HepG2 (cell line): ENCODE data around the gene RHBDL3. TPM values are rescaled to one million over a fixed set of nuclear protein-coding genes. Genes with fewer than 3 reads are reported as not detected.

ENCODE experiments used
- CCDC6 ChIP-seq: sonication (generic); formaldehyde crosslinking; IDR thresholded peaks from 2 replicates; pipeline ENCODE4 v1.8.1; 2022; ENCODE audit warnings: mild to moderate bottlenecking, missing genetic modification reagents, moderate library complexity
- CTCF ChIP-seq: sonication (generic); formaldehyde crosslinking; IDR thresholded peaks from 2 replicates; pipeline ENCODE4 v1.5.0; 2020; ENCODE audit warnings: mild to moderate bottlenecking, missing genetic modification reagents, moderate library complexity
- FLYWCH1 ChIP-seq: sonication (generic); formaldehyde crosslinking; IDR thresholded peaks from 2 replicates; pipeline ENCODE4 v1.8.1; 2023; ENCODE audit warnings: mild to moderate bottlenecking, missing genetic modification reagents
- GPBP1L1 ChIP-seq: sonication (generic); formaldehyde crosslinking; IDR thresholded peaks from 2 replicates; pipeline ENCODE4 v1.5.0; 2020; ENCODE audit warnings: mild to moderate bottlenecking, missing genetic modification reagents
- IRX3 ChIP-seq: sonication (generic); formaldehyde crosslinking; IDR thresholded peaks from 2 replicates; pipeline ENCODE4 v1.8.1; 2023; ENCODE audit warnings: mild to moderate bottlenecking, low read depth, missing genetic modification reagents, borderline replicate concordance
- NFAT5 ChIP-seq: sonication (generic); formaldehyde crosslinking; IDR thresholded peaks from 2 replicates; pipeline ENCODE4 v1.4.0; 2020; ENCODE audit warnings: missing genetic modification reagents
- POLR2AphosphoS2 ChIP-seq: IDR thresholded peaks from 2 replicates; pipeline ENCODE4 v1.6.1; 2011; ENCODE audit warnings: low read depth, low read length, improper control_type of control experiment
- RERE ChIP-seq: IDR thresholded peaks from 2 replicates; pipeline ENCODE4 v1.6.1; 2016; ENCODE audit warnings: low read depth, missing genetic modification reagents, missing compliant biosample characterization
- SKIL ChIP-seq: sonication (generic); formaldehyde crosslinking; IDR thresholded peaks from 2 replicates; pipeline ENCODE4 v1.8.0; 2022; ENCODE audit warnings: missing genetic modification reagents, mild to moderate bottlenecking, moderate library complexity, borderline replicate concordance
- ZSCAN30 ChIP-seq: sonication (generic); formaldehyde crosslinking; IDR thresholded peaks from 2 replicates; pipeline ENCODE4 v1.5.0; 2020; ENCODE audit warnings: mild to moderate bottlenecking, missing genetic modification reagents
- polyA plus RNA-seq, 8 experiments: library from polyadenylated mRNA; depleted of rRNA in 3 of 8; stranded (reverse) in 7 of 8; unstranded in 1 of 8; fragments of >200 nt; fragmentation: Illumina TruSeq in 4 of 8; extraction: Trizol in 4 of 8; gene quantifications; 2 replicates each; pipeline versions ENCODE4 v1.2.1 to v1.2.3, GENCODE V29; 2011 to 2016; ENCODE audit warnings: low read depth in 4 of 8, missing spikeins in 1 of 8, mixed read lengths in 1 of 8; ENCODE audit not compliant: insufficient read depth in 1 of 8
- total RNA-seq, 5 experiments: library from RNA; depleted of rRNA; stranded (reverse); fragments of >200 nt; fragmentation: Illumina TruSeq; extraction: Trizol; gene quantifications; 2 replicates each; pipeline ENCODE4 v1.2.3, GENCODE V29; 2016; ENCODE audit warnings: low read depth in 1 of 5

RHBDL3 gene
- total and polyA plus RNA-seq, 2 of the 13 experiments (the other 11 are each of a cell fraction or from before 2014, with no cell fraction given) = 0.09 TPM; not detected in 1

- TF ChIP-seq RERE (CRISPR knock-in tag) (no peak), FLYWCH1 (CRISPR knock-in tag) (no peak), SKIL (peak; percentile 84; the same call in 1 of the 2 replicates), POLR2AphosphoS2 (no peak), ZSCAN30 (CRISPR knock-in tag) (no peak), CTCF (CRISPR knock-in tag) (no peak), IRX3 (CRISPR knock-in tag) (no peak), CCDC6 (CRISPR knock-in tag) (no peak), NFAT5 (CRISPR knock-in tag) (no peak), GPBP1L1 (no peak)
Observed at GRCh38 chr17:32302860-32303649, 37.4 kb downstream of the RHBDL3 start (continued).
